ENCODE results near the gene CDADC1. TPM values are rescaled to one million over a fixed set of nuclear protein-coding genes. Genes with fewer than 3 reads are reported as not detected.

Gene CDADC1
- polyA plus RNA-seq, 3 donors, result 3.5 to 6.4 (median 5.2) TPM

- intact Hi-C loops (cut with micrococcal nuclease), result no loop called here
- H3K4me3 ChIP-seq (replicated peaks in 1 of 3; ENCODE audit: low read depth in 2 of 3, low read length in 3 of 3), result peak overlapping the region in 1 of 3 experiments; percentile 51
Observed at GRCh38 chr13:49213997-49214916, 33.5 kb upstream of the CDADC1 start.

More at GRCh38 chr13:49213997-49214916, 33.5 kb upstream of the CDADC1 start:
- Histone ChIP-seq H3K36me3 (replicated peaks in 1 of 2; ENCODE audit: control insufficient read depth in 1 of 2, insufficient read depth in 2 of 2, low read length in 2 of 2) (peaks cover 0 to 4% of the 10 kb centered on the region in 2 donors), H3K4me1 (ENCODE audit: control insufficient read depth in 1 of 2, insufficient read depth in 2 of 2, low read length in 2 of 2) (peaks cover 41 to 43% of the 10 kb centered on the region in 2 donors), H3K27me3 (ENCODE audit: control insufficient read depth in 2 of 2, insufficient read depth in 2 of 2, low read length in 2 of 2) (peaks cover under 1 to 14% of the 10 kb centered on the region in 2 donors), H2AFZ (ENCODE audit: insufficient read depth, low read depth, low read length, poor library complexity, severe bottlenecking) (peak overlapping the region; percentile 67), H4K20me1 (ENCODE audit: insufficient read depth, low read length) (no peaks in the 10 kb centered on the region), H3K9me3 (replicated peaks in 1 of 2; ENCODE audit: control insufficient read depth in 1 of 2, insufficient read depth in 1 of 2, low read length in 2 of 2) (peaks cover 0 to 3% of the 10 kb centered on the region in 2 donors), H3K79me2 (ENCODE audit: insufficient read depth, low read length) (no peaks in the 10 kb centered on the region), H3K27ac (ENCODE audit: low read depth in 1 of 2, low read length in 2 of 2) (peak overlapping the region; percentile 52 to 66), H3K9ac (ENCODE audit: insufficient read depth, low read length, poor library complexity, severe bottlenecking) (no peak overlapping the region), H3K4me2 (replicated peaks; ENCODE audit: extremely low read depth, low read length, poor library complexity, severe bottlenecking) (peak overlapping the region; percentile 63)
- H3K36me3 Mint-ChIP-seq, result peaks cover 16 to 21% of the 10 kb centered on the region in 2 donors
- 28% methylated on average over 4 of the region's 6 CpGs for WGBS (ENCODE audit: insufficient coverage)
- H3K27ac Mint-ChIP-seq, result peak overlapping the region; percentile 67 to 90 (median 79)
- DNase-seq, result no peak
- peak overlapping the region; percentile 54 to 81 for H3K4me3 Mint-ChIP-seq
- TF ChIP-seq CTCF (IDR thresholded peaks at IDR 0.05), result no peak
- peaks cover 39% of the 10 kb centered on the region for H3K4me1 Mint-ChIP-seq
- peaks cover 12 to 16% (median 14%) of the 10 kb centered on the region in 3 donors for H3K27me3 Mint-ChIP-seq (ENCODE audit: low read depth in 3 of 3)
- peaks cover 0 to 12% (median 3%) of the 10 kb centered on the region in 7 donors for H3K9me3 Mint-ChIP-seq
